KOPT-K1 (cell line): Measurements from ENCODE around the gene UBE2D2.

ENCODE experiments used
- H3K27ac ChIP-seq: fragments of 200-600 bp; sonication (generic); 2 replicates; pipeline ENCODE4 v1.5.1; 2016; ENCODE audit warnings: antibody characterized with exemption, mild to moderate bottlenecking, low read depth, low read length; ENCODE audit not compliant: poor library complexity, severe bottlenecking
- H3K36me3 ChIP-seq: fragments of 200-600 bp; sonication (generic); 2 replicates; pipeline ENCODE4 v1.5.1; 2017; ENCODE audit warnings: antibody characterized with exemption, mild to moderate bottlenecking, low read length, moderate library complexity; ENCODE audit not compliant: insufficient read depth
- H3K9me3 ChIP-seq: fragments of 200-600 bp; sonication (generic); 2 replicates; pipeline ENCODE4 v1.5.1; 2017; ENCODE audit warnings: antibody characterized with exemption, low read length, mild to moderate bottlenecking; ENCODE audit not compliant: insufficient read depth, poor library complexity, severe bottlenecking

UBE2D2 gene

GRCh38 chr5:139651853-139652787, 91.0 kb downstream of the UBE2D2 start:
- no peaks in the 10 kb centered on the region for H3K9me3 ChIP-seq
- no peaks in the 10 kb centered on the region for H3K36me3 ChIP-seq
- peak overlapping the region; percentile 48 for H3K27ac ChIP-seq

- Histone ChIP-seq H3K27ac (peak overlapping the region; percentile 48), H3K36me3 (no peaks in the 10 kb centered on the region), H3K9me3 (no peaks in the 10 kb centered on the region)
Measured at GRCh38 chr5:139652788-139653241, 91.7 kb downstream of the UBE2D2 start.

GRCh38 chr5:139653616-139654015, 92.5 kb downstream of the UBE2D2 start:
- no peaks in the 10 kb centered on the region for H3K9me3 ChIP-seq
- no peaks in the 10 kb centered on the region for H3K36me3 ChIP-seq
- peak overlapping the region; percentile 48 for H3K27ac ChIP-seq

- Histone ChIP-seq H3K36me3 (no peaks in the 10 kb centered on the region), H3K27ac (peak overlapping the region; percentile 48), H3K9me3 (no peaks in the 10 kb centered on the region)
Measured at GRCh38 chr5:139654464-139654863, 93.3 kb downstream of the UBE2D2 start.

- Histone ChIP-seq H3K27ac (peak overlapping the region; percentile 48), H3K9me3 (no peaks in the 10 kb centered on the region), H3K36me3 (no peaks in the 10 kb centered on the region)
Measured at GRCh38 chr5:139654871-139655491, 93.8 kb downstream of the UBE2D2 start.

- Histone ChIP-seq H3K9me3 (no peaks in the 10 kb centered on the region), H3K36me3 (no peaks in the 10 kb centered on the region), H3K27ac (no peak overlapping the region)
Measured at GRCh38 chr5:139655727-139656271, 94.7 kb downstream of the UBE2D2 start.

GRCh38 chr5:139657363-139658321, 96.5 kb downstream of the UBE2D2 start:
- no peaks in the 10 kb centered on the region for H3K9me3 ChIP-seq
- H3K27ac ChIP-seq, result peak overlapping the region; percentile 53
- H3K36me3 ChIP-seq, result no peaks in the 10 kb centered on the region

GRCh38 chr5:139658501-139658927, 97.4 kb downstream of the UBE2D2 start:
- Histone ChIP-seq H3K36me3 (no peaks in the 10 kb centered on the region), H3K27ac (peak overlapping the region; percentile 52), H3K9me3 (no peaks in the 10 kb centered on the region)

GRCh38 chr5:139658928-139659667, 98.0 kb downstream of the UBE2D2 start:
- H3K27ac ChIP-seq, result peak overlapping the region; percentile 52
- H3K36me3 ChIP-seq, result no peaks in the 10 kb centered on the region
- H3K9me3 ChIP-seq, result no peaks in the 10 kb centered on the region

- Histone ChIP-seq H3K27ac (peak overlapping the region; percentile 52), H3K36me3 (no peaks in the 10 kb centered on the region), H3K9me3 (no peaks in the 10 kb centered on the region)
Measured at GRCh38 chr5:139659695-139660101, 98.6 kb downstream of the UBE2D2 start.

GRCh38 chr5:139660105-139660922, 99.2 kb downstream of the UBE2D2 start:
- peak overlapping the region; percentile 52 for H3K27ac ChIP-seq
- H3K9me3 ChIP-seq, result no peaks in the 10 kb centered on the region

GRCh38 chr5:139660923-139661814, 100.0 kb downstream of the UBE2D2 start:
- no peaks in the 10 kb centered on the region; the same call in 1 of the 2 replicates for H3K36me3 ChIP-seq
- no peaks in the 10 kb centered on the region for H3K9me3 ChIP-seq
- H3K27ac ChIP-seq, result peak overlapping the region; percentile 13

More at GRCh38 chr5:139660105-139660922, 99.2 kb downstream of the UBE2D2 start:
- H3K36me3 ChIP-seq, result no peaks in the 10 kb centered on the region
